OCI-LY1 (cell line): ENCODE measurements around the gene KCNA3.

Source experiments
- H2AFZ ChIP-seq: fragments of 200-600 bp; sonication (generic), shearing (Covaris generic); 2 replicates; pipeline ENCODE4 v1.6.0; 2014; ENCODE audit warnings: antibody characterized with exemption, mild to moderate bottlenecking, low read length
- H3F3A ChIP-seq: fragments of 200-600 bp; sonication (generic), shearing (Covaris generic); 2 replicates; pipeline ENCODE4 v1.6.0; 2014; ENCODE audit warnings: mild to moderate bottlenecking, antibody characterized with exemption, low read length, moderate library complexity; ENCODE audit not compliant: insufficient read depth
- H3K27ac ChIP-seq: fragments of 200-600 bp; sonication (generic); 2 replicates; pipeline ENCODE4 v1.5.1; 2014; ENCODE audit warnings: low read length, mixed run types, mild to moderate bottlenecking, low read depth; ENCODE audit not compliant: poor library complexity, severe bottlenecking
- H3K27me3 ChIP-seq: fragments of 200-600 bp; sonication (generic); 2 replicates; pipeline ENCODE4 v1.6.0; 2014; ENCODE audit warnings: antibody characterized with exemption, mild to moderate bottlenecking, low read length, moderate library complexity; ENCODE audit not compliant: insufficient read depth
- H3K36me3 ChIP-seq: fragments of 200-600 bp; sonication (generic); 2 replicates; pipeline ENCODE4 v1.6.1; 2014; ENCODE audit warnings: mild to moderate bottlenecking, antibody characterized with exemption, low read length, moderate library complexity, mixed read lengths; ENCODE audit not compliant: insufficient read depth
- H3K4me1 ChIP-seq: fragments of 200-600 bp; sonication (generic); 2 replicates; pipeline ENCODE4 v1.5.1; 2014; ENCODE audit warnings: mild to moderate bottlenecking, low read length, moderate library complexity; ENCODE audit not compliant: insufficient read depth, severe bottlenecking
- H3K4me2 ChIP-seq: fragments of 200-600 bp; sonication (generic), shearing (Covaris generic); 2 replicates; pipeline ENCODE4 v1.6.1; 2014; ENCODE audit warnings: low read length
- H3K4me3 ChIP-seq: fragments of 200-600 bp; sonication (generic); 2 replicates; pipeline ENCODE4 v1.5.1; 2014; ENCODE audit warnings: low read length, low read depth, mild to moderate bottlenecking, mixed read lengths; ENCODE audit not compliant: poor library complexity, severe bottlenecking
- H3K79me2 ChIP-seq: fragments of 200-600 bp; shearing (Covaris generic); 2 replicates; pipeline ENCODE4 v1.6.1; 2016; ENCODE audit warnings: mixed run types, low read length, mixed read lengths; ENCODE audit not compliant: insufficient read depth
- H3K9ac ChIP-seq: fragments of 200-600 bp; sonication (generic), shearing (Covaris generic); 2 replicates; pipeline ENCODE4 v1.6.1; 2014; ENCODE audit warnings: mild to moderate bottlenecking, low read length, mixed read lengths
- H3K9me2 ChIP-seq: fragments of 200-600 bp; sonication (generic), shearing (Covaris generic); 2 replicates; pipeline ENCODE4 v1.6.1; 2014; ENCODE audit warnings: low read depth, mild to moderate bottlenecking, low read length, mixed read lengths
- H3K9me3 ChIP-seq: fragments of 200-600 bp; shearing (Covaris generic); 2 replicates; pipeline ENCODE4 v1.6.1; 2014; ENCODE audit warnings: low read length, mixed read lengths
- H4K20me1 ChIP-seq: fragments of 200-600 bp; sonication (generic), shearing (Covaris generic); 2 replicates; pipeline ENCODE4 v1.6.0; 2016; ENCODE audit warnings: mild to moderate bottlenecking, low read length; ENCODE audit not compliant: insufficient read depth
- EZH2 ChIP-seq: fragments of 200-600 bp; sonication (generic), shearing (Covaris generic); IDR thresholded peaks from 2 replicates; pipeline ENCODE4 v1.8.0; 2017; ENCODE audit warnings: borderline replicate concordance, mixed run types, mild to moderate bottlenecking, antibody characterized with exemption, low read length, moderate library complexity, mixed read lengths
- TF ChIP-seq, protein P1 (sequence below): fragments of 200-600 bp; sonication (generic), shearing (Covaris generic); IDR thresholded peaks from 2 replicates; pipeline ENCODE4 v1.5.1; 2017; ENCODE audit warnings: mild to moderate bottlenecking, antibody characterized with exemption, low read length, moderate library complexity, mixed read lengths

KCNA3 gene

GRCh38 chr1:110647254-110647891 is 27.4 kb downstream of the KCNA3 start:
- Histone ChIP-seq H3K9me2 (no peaks in the 10 kb centered on the region), H3K27me3 (no peaks in the 10 kb centered on the region), H3K79me2 (no peaks in the 10 kb centered on the region), H3K4me2 (no peak overlapping the region), H4K20me1 (no peaks in the 10 kb centered on the region), H3K4me1 (no peaks in the 10 kb centered on the region), H3K9ac (no peak overlapping the region), H2AFZ (no peak overlapping the region), H3K4me3 (no peak overlapping the region), H3K9me3 (no peaks in the 10 kb centered on the region), H3K36me3 (no peaks in the 10 kb centered on the region), H3K27ac (no peak overlapping the region), H3F3A (no peaks in the 10 kb centered on the region)
- TF ChIP-seq, protein P1, sequence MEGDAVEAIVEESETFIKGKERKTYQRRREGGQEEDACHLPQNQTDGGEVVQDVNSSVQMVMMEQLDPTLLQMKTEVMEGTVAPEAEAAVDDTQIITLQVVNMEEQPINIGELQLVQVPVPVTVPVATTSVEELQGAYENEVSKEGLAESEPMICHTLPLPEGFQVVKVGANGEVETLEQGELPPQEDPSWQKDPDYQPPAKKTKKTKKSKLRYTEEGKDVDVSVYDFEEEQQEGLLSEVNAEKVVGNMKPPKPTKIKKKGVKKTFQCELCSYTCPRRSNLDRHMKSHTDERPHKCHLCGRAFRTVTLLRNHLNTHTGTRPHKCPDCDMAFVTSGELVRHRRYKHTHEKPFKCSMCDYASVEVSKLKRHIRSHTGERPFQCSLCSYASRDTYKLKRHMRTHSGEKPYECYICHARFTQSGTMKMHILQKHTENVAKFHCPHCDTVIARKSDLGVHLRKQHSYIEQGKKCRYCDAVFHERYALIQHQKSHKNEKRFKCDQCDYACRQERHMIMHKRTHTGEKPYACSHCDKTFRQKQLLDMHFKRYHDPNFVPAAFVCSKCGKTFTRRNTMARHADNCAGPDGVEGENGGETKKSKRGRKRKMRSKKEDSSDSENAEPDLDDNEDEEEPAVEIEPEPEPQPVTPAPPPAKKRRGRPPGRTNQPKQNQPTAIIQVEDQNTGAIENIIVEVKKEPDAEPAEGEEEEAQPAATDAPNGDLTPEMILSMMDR: no peak
- TF ChIP-seq EZH2: no peak

GRCh38 chr1:110645821-110646735 is 28.7 kb downstream of the KCNA3 start:
- H3K79me2 ChIP-seq: no peaks in the 10 kb centered on the region
- H3K36me3 ChIP-seq: no peaks in the 10 kb centered on the region
- no peak overlapping the region for H3K9ac ChIP-seq
- no peaks in the 10 kb centered on the region for H4K20me1 ChIP-seq
- no peak overlapping the region for H3K4me2 ChIP-seq
- H3K27me3 ChIP-seq: no peaks in the 10 kb centered on the region
- H3F3A ChIP-seq: no peaks in the 10 kb centered on the region
- no peaks in the 10 kb centered on the region for H3K9me3 ChIP-seq
- no peak for TF ChIP-seq EZH2
- TF ChIP-seq, protein P1: no peak
- H3K4me1 ChIP-seq: no peaks in the 10 kb centered on the region
- no peak overlapping the region for H2AFZ ChIP-seq
- H3K27ac ChIP-seq: no peak overlapping the region
- no peaks in the 10 kb centered on the region for H3K9me2 ChIP-seq
- H3K4me3 ChIP-seq: no peak overlapping the region

GRCh38 chr1:110645211-110645610 is 29.5 kb downstream of the KCNA3 start:
- Histone ChIP-seq H3K9me3 (no peaks in the 10 kb centered on the region), H3K4me2 (no peak overlapping the region), H3K9me2 (no peaks in the 10 kb centered on the region), H2AFZ (no peak overlapping the region), H3K27ac (no peak overlapping the region), H3K4me1 (no peaks in the 10 kb centered on the region), H4K20me1 (no peaks in the 10 kb centered on the region), H3K36me3 (no peaks in the 10 kb centered on the region), H3K9ac (no peak overlapping the region), H3F3A (no peaks in the 10 kb centered on the region), H3K79me2 (no peaks in the 10 kb centered on the region), H3K27me3 (no peaks in the 10 kb centered on the region), H3K4me3 (no peak overlapping the region)
- no peak for TF ChIP-seq EZH2
- TF ChIP-seq, protein P1: no peak
